ENCODE measurements around the gene TTC17. TPM values are rescaled to one million over a fixed set of nuclear protein-coding genes. Genes with fewer than 3 reads are reported as not detected.

TTC17 gene
- total and polyA plus RNA-seq, 2 donors (not counting 1 experiment from before 2014, with no cell fraction given): 68.7 to 176 TPM

- Histone ChIP-seq H3K79me2 (ENCODE audit: control insufficient read depth, insufficient read depth, low read length) (no peaks in the 10 kb centered on the region), H3K27me3 (replicated peaks in 1 of 4; ENCODE audit: control extremely low read depth in 1 of 4, control insufficient read depth in 3 of 4, insufficient read depth in 4 of 4, low read length in 3 of 4) (peaks cover 0 to 7% (median 1%) of the 10 kb centered on the region in 4 experiments), H4K20me1 (ENCODE audit: control insufficient read depth, insufficient read depth, low read length, poor library complexity, severe bottlenecking) (no peaks in the 10 kb centered on the region), H3K4me1 (ENCODE audit: control insufficient read depth in 2 of 2, insufficient read depth in 2 of 2, low read length in 2 of 2) (no peaks in the 10 kb centered on the region), H3K9ac (ENCODE audit: low read length) (no peak overlapping the region), H3K4me3 (ENCODE audit: control extremely low read depth in 1 of 5, extremely low read depth in 1 of 5, insufficient read depth in 1 of 5, low read depth in 2 of 5, low read length in 4 of 5) (no peak overlapping the region), H3K9me3 (ENCODE audit: control extremely low read depth in 1 of 3, control insufficient read depth in 2 of 3, insufficient read depth in 1 of 3, low read length in 2 of 3) (peaks cover 0 to 17% (median 0%) of the 10 kb centered on the region in 3 donors), H3K4me2 (replicated peaks; ENCODE audit: low read depth, low read length, poor library complexity, severe bottlenecking) (no peak overlapping the region), H3K36me3 (replicated peaks in 1 of 2; ENCODE audit: control extremely low read depth in 1 of 2, control insufficient read depth in 1 of 2, extremely low read depth in 1 of 2, insufficient read depth in 2 of 2, low read length in 1 of 2) (no peaks in the 10 kb centered on the region), H2AFZ (ENCODE audit: insufficient read depth, low read depth, low read length, poor library complexity, severe bottlenecking) (no peak overlapping the region), H3K27ac (ENCODE audit: low read length in 2 of 2) (no peak overlapping the region)
- H3K27ac Mint-ChIP-seq: no peak overlapping the region
- ATAC-seq (ENCODE audit: low read depth) (no peak), DNase-seq (no peak)
- TF ChIP-seq CTCF (IDR thresholded peaks at IDR 0.05) (no peak), EZH2 (IDR thresholded peaks at IDR 0.05; ENCODE audit: borderline replicate concordance, insufficient read depth, low read depth, low read length, poor library complexity, severe bottlenecking) (no peak)
- H3K4me3 Mint-ChIP-seq: no peak overlapping the region
- H3K9me3 Mint-ChIP-seq (ENCODE audit: insufficient read depth): peaks cover 4% of the 10 kb centered on the region
- WGBS (ENCODE audit: insufficient coverage): 100% methylated on average over 1 of the region's 2 CpGs
- ChIA-PET CTCF (no interaction called here), POLR2A (no interaction called here)
- H3K27me3 Mint-ChIP-seq: peaks cover 22% of the 10 kb centered on the region
- H3K4me1 Mint-ChIP-seq: no peaks in the 10 kb centered on the region
- intact Hi-C loops (cut with micrococcal nuclease): no loop called here
These were observed 158.8 kb downstream of the TTC17 start for GRCh38 chr11:43517518-43517917.

- Histone ChIP-seq H3K79me2 (ENCODE audit: control insufficient read depth, insufficient read depth, low read length) (no peaks in the 10 kb centered on the region), H3K27me3 (replicated peaks in 1 of 4; ENCODE audit: control extremely low read depth in 1 of 4, control insufficient read depth in 3 of 4, insufficient read depth in 4 of 4, low read length in 3 of 4) (peaks cover 0 to 7% (median 1%) of the 10 kb centered on the region in 4 experiments), H3K4me1 (ENCODE audit: control insufficient read depth in 2 of 2, insufficient read depth in 2 of 2, low read length in 2 of 2) (no peaks in the 10 kb centered on the region), H4K20me1 (ENCODE audit: control insufficient read depth, insufficient read depth, low read length, poor library complexity, severe bottlenecking) (no peaks in the 10 kb centered on the region), H3K36me3 (replicated peaks in 1 of 2; ENCODE audit: control extremely low read depth in 1 of 2, control insufficient read depth in 1 of 2, extremely low read depth in 1 of 2, insufficient read depth in 2 of 2, low read length in 1 of 2) (no peaks in the 10 kb centered on the region), H3K9ac (ENCODE audit: low read length) (no peak overlapping the region), H3K4me3 (ENCODE audit: control extremely low read depth in 1 of 5, extremely low read depth in 1 of 5, insufficient read depth in 1 of 5, low read depth in 2 of 5, low read length in 4 of 5) (no peak overlapping the region), H3K4me2 (replicated peaks; ENCODE audit: low read depth, low read length, poor library complexity, severe bottlenecking) (no peak overlapping the region), H2AFZ (ENCODE audit: insufficient read depth, low read depth, low read length, poor library complexity, severe bottlenecking) (no peak overlapping the region), H3K27ac (ENCODE audit: low read length in 2 of 2) (no peak overlapping the region), H3K9me3 (ENCODE audit: control extremely low read depth in 1 of 3, control insufficient read depth in 2 of 3, insufficient read depth in 1 of 3, low read length in 2 of 3) (peaks cover 0 to 21% (median 0%) of the 10 kb centered on the region in 3 donors)
- 75% methylated on average over 7 of the region's 9 CpGs for WGBS (ENCODE audit: insufficient coverage)
- Mint-ChIP-seq H3K4me1 (no peaks in the 10 kb centered on the region), H3K9me3 (ENCODE audit: insufficient read depth) (peaks cover 4% of the 10 kb centered on the region), H3K4me3 (no peak overlapping the region), H3K27me3 (peaks cover 22% of the 10 kb centered on the region), H3K27ac (no peak overlapping the region)
- DNase-seq (no peak), ATAC-seq (ENCODE audit: low read depth) (no peak)
- no peak for TF ChIP-seq EZH2 (IDR thresholded peaks at IDR 0.05; ENCODE audit: borderline replicate concordance, insufficient read depth, low read depth, low read length, poor library complexity, severe bottlenecking)
- ChIA-PET CTCF (no interaction called here), POLR2A (no interaction called here)
- intact Hi-C loops (cut with micrococcal nuclease): no loop called here
These were observed 159.9 kb downstream of the TTC17 start for GRCh38 chr11:43518408-43519160.
